GM18526 (cell line): Measurements from ENCODE around the gene EGLN2.

Source experiments
- POLR2A ChIP-seq: IDR thresholded peaks from 3 replicates; pipeline ENCODE4 v1.6.1; 2011; ENCODE audit not compliant: insufficient read length; ENCODE audit errors: extremely low read depth

The EGLN2 gene

DNA sequence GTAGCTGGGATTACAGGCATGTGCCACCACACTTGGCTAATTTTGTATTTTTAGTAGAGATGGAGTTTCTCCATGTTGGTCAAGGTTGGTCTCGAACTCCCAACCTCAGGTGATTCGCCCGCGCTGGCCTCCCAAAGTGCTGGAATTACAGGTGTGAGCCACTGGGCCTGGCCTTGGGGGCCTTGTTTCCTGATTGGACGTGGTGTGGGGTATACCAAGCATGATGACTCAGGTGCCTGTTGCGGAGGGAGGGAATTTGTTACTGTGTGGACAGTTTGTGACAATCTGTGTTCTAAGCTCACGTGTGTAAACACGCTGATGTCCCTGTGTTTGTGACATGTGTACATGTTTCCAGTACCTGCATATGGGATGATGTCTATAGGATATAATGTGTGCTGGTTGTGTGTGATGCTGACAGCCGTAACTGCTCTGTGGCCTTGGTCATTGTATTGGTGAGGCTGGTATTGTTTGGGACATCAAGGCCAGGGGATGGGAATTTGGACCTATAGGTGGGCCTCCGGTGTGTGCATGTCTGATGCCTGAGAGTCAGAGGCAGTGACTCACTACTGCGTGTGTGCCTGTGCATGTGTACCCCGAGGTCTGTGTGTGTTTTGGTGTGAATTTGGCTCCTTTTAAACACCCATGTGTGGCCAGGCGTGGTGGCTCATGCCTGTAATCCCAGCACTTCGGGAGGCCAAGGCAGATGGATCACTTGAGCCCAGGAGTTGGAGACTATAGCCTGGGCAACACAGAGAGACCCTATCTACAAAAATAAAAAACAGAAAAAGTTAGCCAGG, 1.6 kb upstream of the EGLN2 start:
- no peak for TF ChIP-seq POLR2A

DNA sequence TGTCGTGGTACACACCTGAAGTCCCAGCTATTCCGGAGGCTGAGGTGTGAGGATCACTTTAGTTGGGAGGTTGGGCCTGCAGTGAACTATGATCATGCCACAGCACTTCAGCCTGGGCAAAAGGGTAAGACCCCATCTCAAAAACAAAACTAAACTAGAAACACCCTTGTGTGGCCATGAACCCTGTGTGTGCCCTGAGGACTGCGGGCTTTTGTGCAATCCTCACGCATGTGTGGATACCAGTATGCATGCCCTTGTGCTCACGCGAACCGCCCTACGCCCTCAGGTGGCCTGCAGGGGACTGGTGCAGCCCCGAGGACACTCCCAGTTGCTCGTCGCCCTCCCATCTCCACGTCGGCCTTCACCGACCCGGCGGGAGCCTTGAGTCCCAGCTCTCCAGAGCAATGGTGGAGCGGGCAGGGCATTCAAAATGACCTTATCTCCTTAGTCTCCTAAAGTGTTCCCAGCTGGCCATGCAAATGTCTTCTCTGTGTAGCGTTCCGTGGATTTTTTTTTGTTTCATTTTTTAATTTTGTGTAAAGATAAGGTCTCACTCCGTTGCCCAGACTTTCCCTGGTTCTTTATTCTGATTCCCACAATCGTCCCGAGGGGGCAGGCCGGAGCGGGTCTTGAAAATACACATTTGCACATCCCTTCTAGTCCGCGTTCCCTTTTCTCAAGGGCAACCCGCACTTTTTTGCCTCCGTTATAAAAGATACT, 868 bp upstream of the EGLN2 start:
- TF ChIP-seq POLR2A = peak; percentile 77

DNA sequence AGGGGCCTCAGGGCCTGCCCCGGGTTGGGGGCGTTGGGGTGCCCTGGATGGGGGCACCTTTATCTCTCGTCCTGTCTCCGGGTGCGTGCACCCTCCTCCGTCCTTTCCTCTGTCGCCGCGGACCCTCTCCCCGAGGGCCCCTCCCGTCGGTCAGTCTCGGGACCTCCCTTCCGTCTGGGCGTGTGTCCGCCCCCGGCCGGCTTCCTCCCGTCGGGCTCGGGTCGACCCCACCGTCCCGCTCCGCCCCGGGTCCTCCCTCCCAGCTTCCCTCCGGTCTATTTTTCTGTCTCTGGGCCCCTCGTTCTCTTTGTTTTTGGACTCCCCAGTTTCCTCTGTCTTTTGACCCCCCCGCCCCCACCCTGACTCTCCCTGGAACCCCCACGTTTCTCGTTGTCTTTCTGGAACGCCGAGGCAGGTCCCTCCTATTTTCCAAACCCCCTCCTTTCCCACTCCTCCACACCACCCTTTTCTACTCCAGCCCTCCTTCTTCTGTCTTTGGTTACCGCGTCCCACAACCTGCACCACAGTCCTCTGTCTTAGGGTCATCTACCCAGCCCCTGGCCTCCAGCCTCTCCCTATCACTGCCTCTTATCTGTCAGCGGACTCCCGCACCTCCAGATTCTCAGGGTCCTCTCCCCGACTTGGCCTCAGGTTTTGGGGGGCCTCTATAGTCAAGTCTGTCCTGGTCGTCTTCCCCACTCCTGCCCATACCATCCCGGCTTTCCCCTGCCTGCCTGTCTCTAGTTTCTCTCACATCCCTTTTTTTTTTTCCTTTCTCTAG, 757 bp downstream of the EGLN2 start:
- no peak for TF ChIP-seq POLR2A

- TF ChIP-seq POLR2A = no peak
These were observed 1.5 kb downstream of the EGLN2 start for GRCh38 chr19:40800339-40800996.

- no peak for TF ChIP-seq POLR2A
These were observed 2.0 kb downstream of the EGLN2 start for GRCh38 chr19:40800997-40801377.

GRCh38 chr19:40801426-40802299, 2.7 kb downstream of the EGLN2 start:
- TF ChIP-seq POLR2A = no peak

- no peak for TF ChIP-seq POLR2A
These were observed 3.5 kb downstream of the EGLN2 start for GRCh38 chr19:40802300-40803169.

DNA sequence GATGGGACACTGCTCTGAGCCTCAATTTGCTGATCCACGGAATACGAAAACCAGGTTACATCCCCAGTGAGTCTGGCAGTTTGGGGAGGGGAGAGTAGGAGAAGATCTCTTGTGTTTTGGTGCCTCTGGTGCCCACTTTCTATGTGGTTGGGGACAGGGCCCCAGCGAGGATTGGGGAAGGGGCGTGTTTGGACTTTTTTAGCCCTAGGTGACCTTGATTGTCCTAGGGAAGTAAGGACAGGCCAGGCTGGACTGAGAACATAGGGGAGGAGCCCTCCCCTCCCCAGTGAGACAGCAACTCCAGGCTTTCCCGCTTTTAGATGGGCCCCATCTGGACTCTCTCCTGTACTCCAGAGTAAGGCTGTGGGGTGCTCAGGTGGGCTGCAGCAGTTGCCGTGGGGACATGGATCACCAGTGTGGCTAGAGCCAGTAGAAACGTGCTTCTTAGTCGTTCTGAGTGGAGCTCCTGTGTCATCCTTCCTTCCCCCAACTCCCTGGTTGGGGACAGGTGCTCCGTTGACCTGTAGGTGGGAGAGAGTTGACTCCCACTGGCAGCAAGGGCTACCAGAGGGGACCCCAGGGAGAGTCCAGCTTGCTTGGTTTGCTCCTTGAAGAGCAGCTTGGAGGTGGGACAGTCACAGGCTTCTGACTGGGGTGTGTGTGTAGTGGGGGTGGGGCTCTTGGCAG, 4.3 kb downstream of the EGLN2 start:
- no peak for TF ChIP-seq POLR2A

DNA sequence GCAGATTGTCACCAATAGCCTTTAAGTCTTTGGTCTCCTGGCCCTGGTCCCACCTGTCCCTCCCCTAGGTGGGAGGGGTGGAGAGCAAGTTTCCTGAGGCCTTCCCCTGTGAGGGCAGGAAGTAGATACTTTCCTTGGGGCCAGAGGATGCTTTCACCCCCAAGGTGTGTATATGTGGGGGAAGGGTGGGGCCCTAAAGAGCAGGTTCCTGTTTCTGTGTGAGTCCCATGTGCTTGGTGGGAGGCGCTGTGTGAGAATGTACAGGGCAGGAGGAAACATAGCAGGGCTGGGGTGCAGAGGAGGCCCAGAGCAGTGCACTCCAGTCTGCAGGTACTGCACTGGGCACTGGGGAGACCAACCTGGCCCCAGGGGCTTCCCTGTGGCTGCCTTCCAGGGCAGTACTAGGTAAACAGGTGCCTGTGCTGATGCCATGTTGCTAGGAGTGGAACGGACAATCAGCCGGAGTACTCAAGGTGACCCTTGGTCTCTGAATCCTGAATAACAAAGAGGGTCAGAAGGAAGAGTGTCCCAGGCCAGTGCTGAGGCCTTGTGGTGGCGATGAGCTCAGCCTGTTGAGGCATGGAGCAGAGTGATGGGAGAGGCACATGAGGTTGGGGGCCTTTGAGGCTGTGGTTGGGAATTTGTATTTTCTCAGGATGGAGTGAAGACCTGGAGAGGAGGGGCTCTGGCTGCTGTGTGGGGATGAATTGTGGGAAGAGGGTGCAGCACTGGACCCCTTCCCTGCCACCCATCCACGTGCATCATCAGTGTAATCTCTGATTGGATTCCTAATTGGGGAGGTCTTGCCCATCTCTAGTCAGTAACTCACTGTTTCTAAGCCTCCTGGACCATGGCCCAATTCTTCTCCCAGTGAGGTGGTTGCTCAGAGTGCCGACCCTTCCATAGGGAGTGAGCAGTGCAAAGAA, 5.1 kb downstream of the EGLN2 start:
- TF ChIP-seq POLR2A = peak; percentile 3

DNA sequence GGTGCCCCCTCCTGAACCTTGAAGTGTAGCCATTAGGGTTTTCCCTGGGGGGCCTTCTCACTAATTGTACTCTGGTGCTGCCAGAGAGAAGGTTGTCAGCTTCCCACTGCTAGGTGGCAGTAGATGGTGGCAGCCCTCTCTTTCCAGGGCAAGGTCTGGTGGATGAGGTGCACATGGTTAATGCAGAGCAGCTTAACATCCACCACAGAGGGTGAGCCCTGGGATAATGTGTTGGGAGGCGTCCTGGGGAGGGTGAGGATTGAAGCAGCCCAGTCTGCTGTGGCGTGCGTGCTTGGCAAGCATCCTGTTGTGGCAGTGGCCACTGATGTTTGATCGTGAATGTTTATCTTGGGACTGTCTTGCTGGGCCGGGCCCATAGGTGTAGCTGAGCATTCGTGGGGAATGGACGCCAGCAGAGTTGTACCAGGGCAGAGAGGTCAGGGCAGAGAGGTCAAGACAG, 5.8 kb downstream of the EGLN2 start:
- TF ChIP-seq POLR2A = no peak

DNA sequence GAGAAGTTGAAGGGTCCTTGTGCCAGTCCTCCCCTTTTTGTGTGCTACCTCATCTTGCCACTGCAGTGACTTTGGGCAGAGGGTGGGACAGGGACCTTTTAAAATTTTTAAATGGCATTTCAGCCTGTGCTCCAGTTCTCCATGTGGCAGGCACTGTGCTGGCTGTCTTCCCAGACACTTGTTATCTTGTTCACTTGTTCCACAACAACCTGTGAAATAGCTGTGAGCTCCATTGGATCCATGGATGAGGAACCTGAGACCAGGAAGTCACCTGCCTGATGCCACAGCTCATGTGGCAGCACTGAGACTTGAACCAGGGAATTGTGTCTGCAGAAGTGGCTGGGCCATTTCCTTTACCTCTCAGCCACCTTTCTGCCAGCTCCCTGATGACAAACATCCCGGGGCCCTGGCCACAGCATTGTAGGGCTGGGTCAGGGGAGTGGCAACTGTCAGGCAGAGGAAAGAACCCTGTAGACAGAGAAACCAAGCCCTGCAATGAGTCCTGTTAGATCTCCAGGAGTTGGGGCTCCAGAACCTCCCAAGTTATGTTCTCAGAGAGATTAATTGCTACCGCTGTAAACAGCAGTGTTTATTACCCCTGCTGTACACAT, 6.4 kb downstream of the EGLN2 start:
- TF ChIP-seq POLR2A = no peak
